Upper lobe of left lung (tissue), 6 donors: ENCODE results near the gene ATP1B2. TPM values are rescaled to one million over a fixed set of nuclear protein-coding genes. Genes with fewer than 3 reads are reported as not detected.
"Not testable (repeated sequence)": the region's sequence is repeated elsewhere in the genome, so short reads cannot be mapped to it uniquely, and the experiment has no call there.

Source experiments
- ATAC-seq, 2 donors: fragments of 200-7000 bp; cut with Tn5 transposase; one replicate each; pipeline ENCODE4 v1.9.1; 2022; ENCODE audit warnings: mild to moderate bottlenecking in 2 of 2, moderate library complexity in 2 of 2; ENCODE audit not compliant: low FRiP score in 2 of 2
- DNase-seq, 2 donors: peaks; one replicate each; pipeline ENCODE4 v3.0.0-alpha.2; 2019 to 2020
- H3K27ac ChIP-seq, 4 donors: fragments of 200-600 bp; sonication (generic); one replicate each; pipeline ENCODE4 v1.5.1; 2016 to 2019
- H3K27me3 ChIP-seq, 4 donors: fragments of 200-600 bp; sonication (generic); one replicate each; pipeline ENCODE4 v1.5.1; 2017 to 2019
- H3K36me3 ChIP-seq, 4 donors: fragments of 200-600 bp; sonication (generic); one replicate each; pipeline ENCODE4 v1.5.1; 2016 to 2019
- H3K4me1 ChIP-seq, 4 donors: fragments of 200-600 bp; sonication (generic); one replicate each; pipeline ENCODE4 v1.5.1; 2018 to 2019
- H3K4me3 ChIP-seq, 4 donors: fragments of 200-600 bp; sonication (generic); one replicate each; pipeline ENCODE4 v1.5.1; 2017 to 2019; ENCODE audit warnings: mild to moderate bottlenecking in 2 of 4, moderate library complexity in 1 of 4
- H3K9me3 ChIP-seq, 4 donors: fragments of 200-600 bp; sonication (generic); one replicate each; pipeline ENCODE4 v1.5.1; 2018 to 2019
- EP300 ChIP-seq, 4 donors: sonication (generic); formaldehyde crosslinking; IDR thresholded peaks; one replicate each; pipeline ENCODE4 v1.5.1; 2017; ENCODE audit warnings: antibody characterized with exemption in 4 of 4, control low read depth in 2 of 4
- POLR2A ChIP-seq, 4 donors: fragments of 450-650 bp; IDR thresholded peaks; one replicate each; pipeline ENCODE4 v1.5.1; 2016 to 2017; ENCODE audit warnings: antibody characterized with exemption in 4 of 4, mild to moderate bottlenecking in 2 of 4
- POLR2AphosphoS5 ChIP-seq, 2 donors: sonication (generic); formaldehyde crosslinking; IDR thresholded peaks; one replicate each; pipeline ENCODE4 v1.5.1; 2017; ENCODE audit warnings: antibody characterized with exemption in 2 of 2
- WGBS, 2 donors: methylation state at CpG; one replicate each; pipeline ENCODE4 v1.1.5; 2017 to 2018; 5-methylcytosine and 5-hydroxymethylcytosine counted together
- total RNA-seq, 6 donors: library from RNA; depleted of rRNA in 4 of 6; stranded (reverse); fragments of >200 nt in 4 of 6; gene quantifications; one replicate each; pipeline versions ENCODE4 v1.1.0 to v1.2.1, GENCODE V29; 2016 to 2021
- TF ChIP-seq, protein P1 (sequence below), 6 experiments: fragments of 450-650 bp in 4 of 6; fragments of 200-600 bp in 2 of 6; sonication (generic) in 2 of 6; IDR thresholded peaks; one replicate each; pipeline ENCODE4 v1.5.1; 2016 to 2019; ENCODE audit warnings: antibody characterized with exemption in 6 of 6
- donor health status: DM: no; HTN: no; CAD: no; lungs with moderate emphysema.
- donor health status: DM: no; HTN: yes; CAD: no; lungs with severe emphysema.

The ATP1B2 gene
- total RNA-seq, 6 donors from 2014 or later, result 0.46 to 2.2 (median 0.97) TPM; not detected in 2

DNA sequence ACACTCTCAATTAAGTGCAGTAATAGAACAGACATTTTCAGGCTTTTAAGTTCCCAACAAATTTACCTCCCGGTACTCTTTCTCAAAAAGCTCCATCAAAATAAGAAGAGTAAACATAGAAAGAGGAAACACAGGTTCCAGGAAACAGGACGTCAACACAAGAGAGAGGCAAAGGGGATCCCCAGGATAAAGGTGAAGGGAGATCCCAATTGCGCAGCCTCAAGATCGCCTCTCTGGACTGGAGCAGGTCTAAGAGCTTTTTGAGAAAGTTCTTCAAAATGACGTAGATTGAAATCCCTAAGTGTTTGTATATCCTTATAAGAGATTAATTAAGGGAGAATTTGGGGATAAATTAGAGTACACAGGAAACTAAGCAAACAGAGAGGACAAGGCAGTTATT lies 32.1 kb upstream of the ATP1B2 start:
- H3K36me3 ChIP-seq, result no peaks in the 10 kb centered on the region
- no peak overlapping the region for H3K4me3 ChIP-seq
- DNase-seq (peak in 1 of 2 donors; percentile 71), ATAC-seq (no peak)
- peak overlapping the region in 2 of 4 donors; percentile 30 to 44 for H3K27ac ChIP-seq
- no peaks in the 10 kb centered on the region for H3K9me3 ChIP-seq
- peaks cover 4 to 9% (median 6%) of the 10 kb centered on the region in 4 donors for H3K4me1 ChIP-seq
- 50 to 58% methylated on average over 5 of the region's 5 CpGs for WGBS, 2 donors
- no peaks in the 10 kb centered on the region for H3K27me3 ChIP-seq
- TF ChIP-seq EP300 (IDR thresholded peaks at IDR 0.05), result peak in 1 of 4 donors; percentile 39
- TF ChIP-seq, protein P1, sequence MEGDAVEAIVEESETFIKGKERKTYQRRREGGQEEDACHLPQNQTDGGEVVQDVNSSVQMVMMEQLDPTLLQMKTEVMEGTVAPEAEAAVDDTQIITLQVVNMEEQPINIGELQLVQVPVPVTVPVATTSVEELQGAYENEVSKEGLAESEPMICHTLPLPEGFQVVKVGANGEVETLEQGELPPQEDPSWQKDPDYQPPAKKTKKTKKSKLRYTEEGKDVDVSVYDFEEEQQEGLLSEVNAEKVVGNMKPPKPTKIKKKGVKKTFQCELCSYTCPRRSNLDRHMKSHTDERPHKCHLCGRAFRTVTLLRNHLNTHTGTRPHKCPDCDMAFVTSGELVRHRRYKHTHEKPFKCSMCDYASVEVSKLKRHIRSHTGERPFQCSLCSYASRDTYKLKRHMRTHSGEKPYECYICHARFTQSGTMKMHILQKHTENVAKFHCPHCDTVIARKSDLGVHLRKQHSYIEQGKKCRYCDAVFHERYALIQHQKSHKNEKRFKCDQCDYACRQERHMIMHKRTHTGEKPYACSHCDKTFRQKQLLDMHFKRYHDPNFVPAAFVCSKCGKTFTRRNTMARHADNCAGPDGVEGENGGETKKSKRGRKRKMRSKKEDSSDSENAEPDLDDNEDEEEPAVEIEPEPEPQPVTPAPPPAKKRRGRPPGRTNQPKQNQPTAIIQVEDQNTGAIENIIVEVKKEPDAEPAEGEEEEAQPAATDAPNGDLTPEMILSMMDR (IDR thresholded peaks at IDR 0.05), result no peak
- no peak for TF ChIP-seq POLR2AphosphoS5 (IDR thresholded peaks at IDR 0.05)

DNA sequence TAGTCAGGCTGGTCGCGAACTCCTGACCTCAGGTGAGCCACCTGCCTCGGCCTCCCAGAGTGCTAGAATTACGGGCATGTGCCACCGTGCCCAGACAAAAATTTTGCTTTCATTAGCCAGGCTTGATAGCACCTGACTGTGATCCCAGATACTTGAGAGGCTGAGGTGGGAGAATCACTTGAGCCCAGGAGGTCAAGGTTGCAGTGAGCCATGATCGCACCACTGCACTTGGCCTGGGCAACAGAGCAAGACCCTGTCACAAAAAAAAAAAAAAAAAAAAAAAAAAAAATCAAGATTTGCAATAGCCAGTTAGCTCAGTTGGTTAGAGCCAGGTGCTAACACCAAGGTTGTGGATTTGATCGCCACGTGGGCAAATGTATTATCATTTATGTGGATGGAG lies 29.9 kb upstream of the ATP1B2 start:
- peaks cover 0 to 2% (median 0%) of the 10 kb centered on the region in 4 donors for H3K4me1 ChIP-seq
- DNase-seq (no peak), ATAC-seq (no peak)
- peaks cover 0 to 3% (median 0%) of the 10 kb centered on the region in 4 donors for H3K36me3 ChIP-seq
- TF ChIP-seq POLR2AphosphoS5 (IDR thresholded peaks at IDR 0.05) (no peak), EP300 (IDR thresholded peaks at IDR 0.05) (no peak), POLR2A (IDR thresholded peaks at IDR 0.05) (no peak)
- TF ChIP-seq, protein P1 (IDR thresholded peaks at IDR 0.05), result no peak
- H3K27me3 ChIP-seq, result no peaks in the 10 kb centered on the region
- no peak overlapping the region for H3K27ac ChIP-seq
- WGBS, 2 donors, result 91 to 94% methylated on average over 8 of the region's 8 CpGs
- H3K4me3 ChIP-seq, result no peak overlapping the region
- no peaks in the 10 kb centered on the region for H3K9me3 ChIP-seq

DNA sequence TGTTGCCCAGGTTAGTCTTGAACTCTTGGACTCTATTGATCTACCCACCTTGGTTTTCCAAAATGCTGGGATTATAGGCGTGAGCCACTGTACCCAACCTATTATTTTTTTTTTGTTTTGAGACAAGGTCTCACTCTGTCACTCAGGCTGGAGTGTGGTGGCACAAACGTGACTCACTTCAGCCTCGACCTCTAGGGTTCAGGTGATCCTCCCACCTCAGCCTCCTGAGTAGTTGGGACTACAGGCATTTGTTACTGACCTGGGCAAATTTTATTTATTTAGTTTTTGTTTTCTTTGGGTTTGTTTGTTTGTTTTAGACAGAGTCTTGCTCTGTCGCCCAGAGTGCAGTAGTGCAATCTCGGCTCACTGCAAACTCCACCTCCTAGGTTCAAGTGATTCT lies 27.1 kb upstream of the ATP1B2 start:
- H3K27ac ChIP-seq, result no peak overlapping the region
- H3K4me1 ChIP-seq, result peaks cover 9 to 20% (median 15%) of the 10 kb centered on the region in 4 donors
- 85 to 89% methylated on average over 5 of the region's 5 CpGs for WGBS, 2 donors
- H3K27me3 ChIP-seq, result no peaks in the 10 kb centered on the region
- DNase-seq (no peak), ATAC-seq (no peak)
- no peak overlapping the region for H3K4me3 ChIP-seq
- H3K36me3 ChIP-seq, result peaks cover 0 to 7% (median 0%) of the 10 kb centered on the region in 4 donors
- no peak for TF ChIP-seq POLR2A (IDR thresholded peaks at IDR 0.05)
- no peak for TF ChIP-seq POLR2AphosphoS5 (IDR thresholded peaks at IDR 0.05)
- TF ChIP-seq EP300 (IDR thresholded peaks at IDR 0.05), result no peak
- TF ChIP-seq, protein P1 (IDR thresholded peaks at IDR 0.05), result no peak
- no peaks in the 10 kb centered on the region for H3K9me3 ChIP-seq

DNA sequence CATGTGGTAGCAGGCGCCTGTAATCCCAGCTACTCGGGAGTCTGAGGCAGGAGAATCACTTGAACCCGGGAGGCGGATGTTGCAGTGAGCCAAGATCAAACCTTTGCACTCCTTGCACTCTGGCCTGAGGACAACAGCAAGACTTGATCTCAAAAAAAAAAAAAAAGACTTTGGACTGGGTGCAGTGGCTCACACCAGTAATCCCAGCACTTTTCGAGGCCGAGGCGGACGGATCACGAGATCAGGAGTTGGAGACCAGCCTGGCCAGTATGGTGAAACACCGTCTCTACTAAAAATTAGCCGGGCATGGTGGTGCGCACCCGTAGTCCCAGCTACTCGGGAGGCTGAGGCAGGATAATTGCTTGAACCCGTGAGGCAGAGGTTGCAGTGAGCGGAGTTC lies 25.0 kb upstream of the ATP1B2 start:
- not testable (repeated sequence) for H3K27ac ChIP-seq, H3K27me3 ChIP-seq, H3K4me3 ChIP-seq, DNase-seq, H3K36me3 ChIP-seq, H3K9me3 ChIP-seq, ATAC-seq
- H3K4me1 ChIP-seq, result peaks cover 9 to 20% (median 15%) of the 10 kb centered on the region in 4 donors
- 95 to 97% methylated on average over 16 of the region's 16 CpGs for WGBS, 2 donors

DNA sequence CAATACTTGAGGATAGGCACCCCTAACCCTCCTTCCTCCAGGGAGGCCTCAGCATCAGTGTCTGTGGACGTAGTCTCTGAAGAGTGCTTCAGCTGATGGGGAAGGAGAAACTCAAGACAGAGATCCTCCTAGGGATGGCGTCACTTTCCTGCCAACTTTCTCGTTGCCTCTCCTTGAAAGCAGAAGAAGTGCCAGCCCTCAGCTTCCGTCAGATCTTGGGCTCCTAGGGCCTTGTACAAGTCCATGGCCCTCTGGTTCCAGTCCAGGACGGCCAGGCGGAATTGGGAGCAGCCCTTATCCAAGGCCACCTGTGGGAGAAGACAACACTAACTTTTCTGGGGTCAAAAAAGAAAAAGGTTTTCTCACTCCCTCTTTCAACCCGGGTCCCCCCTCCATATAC lies 24.4 kb upstream of the ATP1B2 start:
- Histone ChIP-seq H3K27ac (peak overlapping the region in 3 of 4 donors; percentile 86 to 96 (median 95)), H3K36me3 (peaks cover 0 to 7% (median 0%) of the 10 kb centered on the region in 4 donors), H3K9me3 (no peaks in the 10 kb centered on the region), H3K4me1 (peaks cover 9 to 20% (median 15%) of the 10 kb centered on the region in 4 donors), H3K27me3 (no peaks in the 10 kb centered on the region), H3K4me3 (peak overlapping the region in 1 of 4 donors; percentile 82)
- DNase-seq (peak in 1 of 2 donors; percentile 51), ATAC-seq (peak in 1 of 2 donors; percentile 7)
- TF ChIP-seq POLR2AphosphoS5 (IDR thresholded peaks at IDR 0.05) (no peak), EP300 (IDR thresholded peaks at IDR 0.05) (no peak)
- TF ChIP-seq, protein P1 (IDR thresholded peaks at IDR 0.05), result no peak
- WGBS, 2 donors, result 73 to 74% methylated on average over 7 of the region's 7 CpGs
